GM21515 (cell line): Measurements from ENCODE around the gene SNTG2.

Experiments used
- ATAC-seq: cut with Tn5 transposase; IDR thresholded peaks from one replicate; pipeline ENCODE4 v1.9.1; 2021; ENCODE audit not compliant: unreplicated experiment

The SNTG2 gene

GRCh38 chr2:1230155-1230893, 279.7 kb downstream of the SNTG2 start:
- ATAC-seq: no peak

- ATAC-seq: no peak
Observed at GRCh38 chr2:1231466-1232063, 280.9 kb downstream of the SNTG2 start.

- no peak for ATAC-seq
Observed at GRCh38 chr2:1233281-1233680, 282.6 kb downstream of the SNTG2 start.

GRCh38 chr2:1234731-1235308, 284.2 kb downstream of the SNTG2 start:
- ATAC-seq: no peak

GRCh38 chr2:1235806-1236205, 285.2 kb downstream of the SNTG2 start:
- ATAC-seq: no peak

- ATAC-seq: no peak
Observed at GRCh38 chr2:1236606-1237005, 286.0 kb downstream of the SNTG2 start.

GRCh38 chr2:1237783-1238182, 287.1 kb downstream of the SNTG2 start:
- ATAC-seq: no peak

- ATAC-seq: no peak
Observed at GRCh38 chr2:1238598-1239138, 288.0 kb downstream of the SNTG2 start.

GRCh38 chr2:1245193-1245592, 294.5 kb downstream of the SNTG2 start:
- ATAC-seq: no peak

- no peak for ATAC-seq
Observed at GRCh38 chr2:1246239-1246638, 295.6 kb downstream of the SNTG2 start.

GRCh38 chr2:1246991-1247390, 296.3 kb downstream of the SNTG2 start:
- ATAC-seq: no peak

GRCh38 chr2:1248187-1248586, 297.5 kb downstream of the SNTG2 start:
- no peak for ATAC-seq

- no peak for ATAC-seq
Observed at GRCh38 chr2:1249897-1250687, 299.4 kb downstream of the SNTG2 start.

- no peak for ATAC-seq
Observed at GRCh38 chr2:1251520-1251919, 300.9 kb downstream of the SNTG2 start.

- no peak for ATAC-seq
Observed at GRCh38 chr2:1253629-1254028, 303.0 kb downstream of the SNTG2 start.

- no peak for ATAC-seq
Observed at GRCh38 chr2:1254662-1255343, 304.2 kb downstream of the SNTG2 start.

- no peak for ATAC-seq
Observed at GRCh38 chr2:1256632-1257324, 306.1 kb downstream of the SNTG2 start.

- ATAC-seq: no peak
Observed at GRCh38 chr2:1257334-1257733, 306.7 kb downstream of the SNTG2 start.

GRCh38 chr2:1259746-1260145, 309.1 kb downstream of the SNTG2 start:
- no peak for ATAC-seq

- no peak for ATAC-seq
Observed at GRCh38 chr2:1262609-1263008, 312.0 kb downstream of the SNTG2 start.
